Right atrium auricular region (tissue), 2 donors: Measurements from ENCODE around the gene UXS1. TPM values are rescaled to one million over a fixed set of nuclear protein-coding genes. Genes with fewer than 3 reads are reported as not detected.

Experiments used
- DNase-seq: peaks from one replicate; pipeline ENCODE4 v3.0.0-alpha.2; 2019; ENCODE audit warnings: low spot score
- H3K27ac ChIP-seq, 2 donors: fragments of 200-600 bp; sonication (generic); 1 replicate in 1 of 2; 2 replicates in 1 of 2; pipeline ENCODE4 v1.5.1; 2016 to 2019
- H3K27me3 ChIP-seq, 2 donors: fragments of 200-600 bp; sonication (generic); one replicate each; pipeline versions ENCODE4 v1.5.1 to v1.6.0; 2017 to 2019
- H3K36me3 ChIP-seq: fragments of 200-600 bp; sonication (generic); one replicate; pipeline ENCODE4 v1.5.1; 2016
- H3K4me1 ChIP-seq, 2 donors: fragments of 200-600 bp; sonication (generic); one replicate each; pipeline versions ENCODE4 v1.5.1 to v1.6.0; 2017 to 2019
- H3K4me3 ChIP-seq, 2 donors: fragments of 200-600 bp; sonication (generic); 1 replicate in 1 of 2; 2 replicates in 1 of 2; pipeline ENCODE4 v1.5.1; 2017 to 2019; ENCODE audit warnings: mild to moderate bottlenecking in 1 of 2, moderate library complexity in 1 of 2
- H3K9me3 ChIP-seq, 2 donors: fragments of 200-600 bp; sonication (generic); one replicate each; pipeline ENCODE4 v1.5.1; 2019
- CTCF ChIP-seq, 2 donors: fragments of 200-600 bp; sonication (generic); IDR thresholded peaks; one replicate each; pipeline ENCODE4 v1.5.1; 2019; ENCODE audit warnings: antibody characterized with exemption in 2 of 2
- total RNA-seq, 2 donors: library from RNA; depleted of rRNA; stranded (reverse); fragments of >200 nt; gene quantifications; one replicate each; pipeline ENCODE4 v1.1.0, GENCODE V29; 2016

Gene UXS1
- total RNA-seq, 2 donors from 2014 or later = 25.0 to 33.5 TPM

GRCh38 chr2:106130251-106130998 is 63.7 kb downstream of the UXS1 start:
- H3K36me3 ChIP-seq = no peaks in the 10 kb centered on the region
- no peak overlapping the region for H3K4me3 ChIP-seq
- DNase-seq = no peak
- no peak overlapping the region for H3K27ac ChIP-seq
- no peaks in the 10 kb centered on the region for H3K9me3 ChIP-seq
- no peaks in the 10 kb centered on the region for H3K27me3 ChIP-seq
- no peaks in the 10 kb centered on the region for H3K4me1 ChIP-seq
- TF ChIP-seq CTCF (IDR thresholded peaks at IDR 0.05) = no peak

- no peak overlapping the region for H3K4me3 ChIP-seq
- TF ChIP-seq CTCF (IDR thresholded peaks at IDR 0.05) = no peak
- no peaks in the 10 kb centered on the region for H3K9me3 ChIP-seq
- no peaks in the 10 kb centered on the region for H3K4me1 ChIP-seq
- DNase-seq = no peak
- no peaks in the 10 kb centered on the region for H3K27me3 ChIP-seq
- H3K27ac ChIP-seq = no peak overlapping the region
- no peaks in the 10 kb centered on the region for H3K36me3 ChIP-seq
These were observed 64.5 kb downstream of the UXS1 start for GRCh38 chr2:106129592-106129991.

GRCh38 chr2:106129150-106129549 is 65.0 kb downstream of the UXS1 start:
- no peaks in the 10 kb centered on the region for H3K4me1 ChIP-seq
- no peaks in the 10 kb centered on the region for H3K36me3 ChIP-seq
- TF ChIP-seq CTCF (IDR thresholded peaks at IDR 0.05) = no peak
- H3K9me3 ChIP-seq = no peaks in the 10 kb centered on the region
- no peaks in the 10 kb centered on the region for H3K27me3 ChIP-seq
- no peak overlapping the region for H3K27ac ChIP-seq
- DNase-seq = no peak
- H3K4me3 ChIP-seq = no peak overlapping the region

- Histone ChIP-seq H3K27me3 (no peaks in the 10 kb centered on the region), H3K4me3 (no peak overlapping the region), H3K36me3 (no peaks in the 10 kb centered on the region), H3K4me1 (no peaks in the 10 kb centered on the region), H3K9me3 (no peaks in the 10 kb centered on the region), H3K27ac (no peak overlapping the region)
- TF ChIP-seq CTCF (IDR thresholded peaks at IDR 0.05) = no peak
- no peak for DNase-seq
These were observed 66.3 kb downstream of the UXS1 start for GRCh38 chr2:106127776-106128268.

GRCh38 chr2:106127282-106127771 is 66.8 kb downstream of the UXS1 start:
- Histone ChIP-seq H3K4me1 (no peaks in the 10 kb centered on the region), H3K9me3 (no peaks in the 10 kb centered on the region), H3K27ac (no peak overlapping the region), H3K27me3 (no peaks in the 10 kb centered on the region), H3K36me3 (no peaks in the 10 kb centered on the region), H3K4me3 (no peak overlapping the region)
- no peak for TF ChIP-seq CTCF (IDR thresholded peaks at IDR 0.05)
- no peak for DNase-seq
